ENCODE results near the gene RNF144A.

RNF144A gene

DNA sequence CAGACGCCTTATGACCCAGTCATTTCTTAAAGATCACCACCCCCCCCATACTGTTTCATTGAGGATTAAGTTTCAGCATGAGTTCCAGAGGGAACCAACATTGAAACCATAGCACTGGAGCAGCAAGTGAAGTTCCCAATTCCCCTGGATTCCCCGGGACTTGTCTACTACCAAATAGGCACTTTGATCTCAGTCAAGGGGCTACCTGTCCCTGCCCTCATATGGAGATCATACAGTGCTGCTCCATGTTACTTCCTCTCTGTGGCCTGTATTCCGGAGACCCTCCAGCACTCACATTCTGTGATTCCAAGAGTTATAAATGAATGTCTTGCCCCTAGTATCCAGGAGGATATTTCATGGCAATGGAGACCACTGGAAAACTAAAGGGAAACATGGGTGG lies 42.5 kb downstream of the RNF144A start:
- no peak overlapping the region for H3K4me3 ChIP-seq (ENCODE audit: extremely low read depth, insufficient read depth, low read length, poor library complexity, severe bottlenecking)
- no peak overlapping the region for H3K27ac ChIP-seq (ENCODE audit: low read depth, low read length, severe bottlenecking)
- 95 to 100% methylated on average over 2 of the region's 3 CpGs for WGBS, 2 experiments (ENCODE audit: insufficient coverage in 2 of 2)
- no peaks in the 10 kb centered on the region for H3K9me3 ChIP-seq (ENCODE audit: control insufficient read depth, low read length)
- no peaks in the 10 kb centered on the region for H3K4me1 ChIP-seq (ENCODE audit: control insufficient read depth, insufficient read depth, low read length, poor library complexity, severe bottlenecking)
- H3K36me3 ChIP-seq (ENCODE audit: control insufficient read depth, insufficient read depth, low read length): no peaks in the 10 kb centered on the region

- Histone ChIP-seq H3K36me3 (ENCODE audit: control insufficient read depth, insufficient read depth, low read length) (no peaks in the 10 kb centered on the region), H3K4me3 (ENCODE audit: extremely low read depth, insufficient read depth, low read length, poor library complexity, severe bottlenecking) (no peak overlapping the region), H3K9me3 (ENCODE audit: control insufficient read depth, low read length) (no peaks in the 10 kb centered on the region), H3K4me1 (ENCODE audit: control insufficient read depth, insufficient read depth, low read length, poor library complexity, severe bottlenecking) (no peaks in the 10 kb centered on the region), H3K27ac (ENCODE audit: low read depth, low read length, severe bottlenecking) (no peak overlapping the region)
- whole genome bisulfite sequencing, 2 experiments (ENCODE audit: insufficient coverage in 2 of 2): 87 to 95% methylated on average over 5 of the region's 8 CpGs
Measured at GRCh38 chr2:6960659-6961058, 43.4 kb downstream of the RNF144A start.

DNA sequence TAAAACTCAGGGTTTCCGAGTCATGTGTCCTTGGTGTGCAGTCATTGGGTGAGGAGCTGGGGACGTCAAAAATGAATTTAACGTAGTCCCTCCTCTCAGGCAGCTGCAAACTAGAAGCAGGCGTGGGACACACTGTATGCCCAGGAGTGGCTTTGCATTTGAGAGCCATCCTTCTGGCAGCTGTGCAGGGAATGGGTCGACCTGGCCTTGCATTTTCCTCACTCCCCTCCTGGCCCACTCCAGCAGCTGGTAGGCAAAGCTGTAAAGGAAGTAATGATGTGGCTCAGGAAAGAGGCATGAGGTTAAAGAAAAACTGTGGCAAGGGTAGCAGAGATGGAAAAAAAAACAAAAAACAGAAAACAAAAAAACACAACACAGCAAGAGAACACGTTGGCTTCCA lies 46.5 kb downstream of the RNF144A start:
- WGBS, 2 experiments (ENCODE audit: insufficient coverage in 2 of 2): 88 to 93% methylated on average over 4 to 5 of the region's 6 CpGs
- Histone ChIP-seq H3K4me1 (ENCODE audit: control insufficient read depth, insufficient read depth, low read length, poor library complexity, severe bottlenecking) (no peaks in the 10 kb centered on the region), H3K4me3 (ENCODE audit: extremely low read depth, insufficient read depth, low read length, poor library complexity, severe bottlenecking) (no peak overlapping the region), H3K9me3 (ENCODE audit: control insufficient read depth, low read length) (no peaks in the 10 kb centered on the region), H3K36me3 (ENCODE audit: control insufficient read depth, insufficient read depth, low read length) (no peaks in the 10 kb centered on the region), H3K27ac (ENCODE audit: low read depth, low read length, severe bottlenecking) (no peak overlapping the region)

GRCh38 chr2:6965071-6965795 lies 48.0 kb downstream of the RNF144A start:
- H3K36me3 ChIP-seq (ENCODE audit: control insufficient read depth, insufficient read depth, low read length): no peaks in the 10 kb centered on the region
- WGBS, 2 experiments (ENCODE audit: insufficient coverage in 2 of 2): 93 to 97% methylated on average over 14 of the region's 19 CpGs
- no peak overlapping the region for H3K27ac ChIP-seq (ENCODE audit: low read depth, low read length, severe bottlenecking)
- H3K4me3 ChIP-seq (ENCODE audit: extremely low read depth, insufficient read depth, low read length, poor library complexity, severe bottlenecking): no peak overlapping the region
- H3K9me3 ChIP-seq (ENCODE audit: control insufficient read depth, low read length): no peaks in the 10 kb centered on the region
- H3K4me1 ChIP-seq (ENCODE audit: control insufficient read depth, insufficient read depth, low read length, poor library complexity, severe bottlenecking): no peaks in the 10 kb centered on the region

DNA sequence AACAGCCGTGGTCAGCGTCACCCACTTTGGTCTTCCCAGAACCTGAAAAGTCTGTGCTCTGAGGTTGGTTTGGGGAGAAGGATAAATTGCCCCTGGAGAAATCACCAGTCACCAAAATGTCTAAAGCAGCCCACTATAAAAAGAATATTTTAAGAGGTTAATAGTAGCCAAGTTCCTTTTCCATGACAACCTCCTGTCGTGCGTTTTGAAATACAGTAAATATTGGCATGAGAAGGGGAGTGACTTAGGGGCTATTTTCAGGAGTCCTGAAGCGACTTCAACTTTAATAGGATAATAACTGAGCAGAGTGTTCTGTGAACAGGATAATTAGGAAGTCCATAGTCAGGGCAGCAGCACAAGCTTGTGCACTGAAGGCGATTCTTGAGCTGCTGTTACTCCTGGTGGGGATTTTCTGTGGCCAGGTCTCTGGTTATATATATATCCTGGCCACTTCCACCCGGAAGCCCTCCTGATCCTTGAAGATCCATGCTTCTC lies 49.3 kb downstream of the RNF144A start:
- Histone ChIP-seq H3K9me3 (ENCODE audit: control insufficient read depth, low read length) (no peaks in the 10 kb centered on the region), H3K4me3 (ENCODE audit: extremely low read depth, insufficient read depth, low read length, poor library complexity, severe bottlenecking) (no peak overlapping the region), H3K27ac (ENCODE audit: low read depth, low read length, severe bottlenecking) (no peak overlapping the region), H3K36me3 (ENCODE audit: control insufficient read depth, insufficient read depth, low read length) (no peaks in the 10 kb centered on the region), H3K4me1 (ENCODE audit: control insufficient read depth, insufficient read depth, low read length, poor library complexity, severe bottlenecking) (no peaks in the 10 kb centered on the region)
- WGBS, 2 experiments (ENCODE audit: insufficient coverage in 2 of 2): 87 to 95% methylated on average over 4 to 6 of the region's 7 CpGs

- Histone ChIP-seq H3K4me1 (ENCODE audit: control insufficient read depth, insufficient read depth, low read length, poor library complexity, severe bottlenecking) (no peaks in the 10 kb centered on the region), H3K27ac (ENCODE audit: low read depth, low read length, severe bottlenecking) (no peak overlapping the region), H3K36me3 (ENCODE audit: control insufficient read depth, insufficient read depth, low read length) (no peaks in the 10 kb centered on the region), H3K4me3 (ENCODE audit: extremely low read depth, insufficient read depth, low read length, poor library complexity, severe bottlenecking) (no peak overlapping the region), H3K9me3 (ENCODE audit: control insufficient read depth, low read length) (no peaks in the 10 kb centered on the region)
- WGBS, 2 experiments (ENCODE audit: insufficient coverage in 2 of 2): 82 to 100% methylated on average over 1 to 2 of the region's 7 CpGs
Measured at GRCh38 chr2:6967301-6967700, 50.1 kb downstream of the RNF144A start.

GRCh38 chr2:6968319-6969100 lies 51.3 kb downstream of the RNF144A start:
- H3K27ac ChIP-seq (ENCODE audit: low read depth, low read length, severe bottlenecking): no peak overlapping the region
- no peaks in the 10 kb centered on the region for H3K9me3 ChIP-seq (ENCODE audit: control insufficient read depth, low read length)
- H3K36me3 ChIP-seq (ENCODE audit: control insufficient read depth, insufficient read depth, low read length): no peaks in the 10 kb centered on the region
- no peaks in the 10 kb centered on the region for H3K4me1 ChIP-seq (ENCODE audit: control insufficient read depth, insufficient read depth, low read length, poor library complexity, severe bottlenecking)
- WGBS, 2 experiments (ENCODE audit: insufficient coverage in 2 of 2): 94 to 96% methylated on average over 5 to 10 of the region's 10 CpGs
- H3K4me3 ChIP-seq (ENCODE audit: extremely low read depth, insufficient read depth, low read length, poor library complexity, severe bottlenecking): no peak overlapping the region

DNA sequence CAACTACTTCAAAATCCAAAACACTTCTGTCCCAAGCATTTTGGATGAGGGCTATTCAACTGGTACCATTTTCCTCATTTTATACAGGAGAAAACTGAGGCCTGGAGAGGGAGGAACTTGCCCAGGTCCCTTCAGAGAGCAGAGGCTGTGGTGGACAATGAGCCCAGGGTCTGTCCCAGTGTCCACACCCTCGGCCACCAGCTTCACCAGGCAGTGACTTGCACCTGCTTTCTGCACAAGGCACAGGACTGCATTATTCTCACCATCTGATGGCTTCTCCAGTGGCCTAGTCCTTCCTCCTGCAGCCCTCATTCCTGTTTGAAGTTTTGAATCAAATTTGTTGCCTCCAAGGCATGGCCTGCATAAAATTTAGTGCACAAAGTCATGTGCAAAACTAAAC lies 53.3 kb downstream of the RNF144A start:
- no peak overlapping the region for H3K27ac ChIP-seq (ENCODE audit: low read depth, low read length, severe bottlenecking)
- no peaks in the 10 kb centered on the region for H3K4me1 ChIP-seq (ENCODE audit: control insufficient read depth, insufficient read depth, low read length, poor library complexity, severe bottlenecking)
- no peaks in the 10 kb centered on the region for H3K36me3 ChIP-seq (ENCODE audit: control insufficient read depth, insufficient read depth, low read length)
- no peaks in the 10 kb centered on the region for H3K9me3 ChIP-seq (ENCODE audit: control insufficient read depth, low read length)
- H3K4me3 ChIP-seq (ENCODE audit: extremely low read depth, insufficient read depth, low read length, poor library complexity, severe bottlenecking): no peak overlapping the region
- WGBS, 2 experiments (ENCODE audit: insufficient coverage in 2 of 2): 83% methylated on average over 1 of the region's 1 CpG; no CpG with 5 or more reads in 1 of the 2 experiments

DNA sequence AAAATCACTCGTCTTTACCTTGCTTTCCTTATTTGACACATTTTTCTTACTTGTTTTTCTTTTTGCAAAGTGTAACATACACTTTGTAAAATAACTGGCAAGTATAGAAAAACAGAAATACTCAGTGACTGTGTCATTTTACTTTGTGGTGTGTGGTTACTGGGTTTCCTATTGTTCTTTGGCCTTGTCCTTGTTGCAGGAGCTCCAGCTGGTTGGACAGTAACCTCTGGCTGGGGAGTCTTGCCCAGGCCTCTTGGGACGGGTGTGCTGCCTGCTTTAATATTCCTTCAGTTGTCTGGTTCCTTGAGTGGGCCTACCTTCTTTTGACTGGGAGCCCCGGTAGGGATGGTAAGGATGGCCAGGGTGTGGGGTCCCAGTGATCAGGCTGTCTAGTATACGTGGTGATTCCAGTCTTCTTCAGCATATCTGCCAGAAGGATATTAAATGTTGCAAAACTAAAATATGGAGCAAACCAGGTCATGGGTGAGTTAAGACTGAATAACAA lies 53.8 kb downstream of the RNF144A start:
- no peak overlapping the region for H3K4me3 ChIP-seq (ENCODE audit: extremely low read depth, insufficient read depth, low read length, poor library complexity, severe bottlenecking)
- no peaks in the 10 kb centered on the region for H3K9me3 ChIP-seq (ENCODE audit: control insufficient read depth, low read length)
- no peaks in the 10 kb centered on the region for H3K4me1 ChIP-seq (ENCODE audit: control insufficient read depth, insufficient read depth, low read length, poor library complexity, severe bottlenecking)
- WGBS, 2 experiments (ENCODE audit: insufficient coverage in 2 of 2): 94 to 100% methylated on average over 2 to 3 of the region's 4 CpGs
- H3K27ac ChIP-seq (ENCODE audit: low read depth, low read length, severe bottlenecking): no peak overlapping the region
- H3K36me3 ChIP-seq (ENCODE audit: control insufficient read depth, insufficient read depth, low read length): no peaks in the 10 kb centered on the region

DNA sequence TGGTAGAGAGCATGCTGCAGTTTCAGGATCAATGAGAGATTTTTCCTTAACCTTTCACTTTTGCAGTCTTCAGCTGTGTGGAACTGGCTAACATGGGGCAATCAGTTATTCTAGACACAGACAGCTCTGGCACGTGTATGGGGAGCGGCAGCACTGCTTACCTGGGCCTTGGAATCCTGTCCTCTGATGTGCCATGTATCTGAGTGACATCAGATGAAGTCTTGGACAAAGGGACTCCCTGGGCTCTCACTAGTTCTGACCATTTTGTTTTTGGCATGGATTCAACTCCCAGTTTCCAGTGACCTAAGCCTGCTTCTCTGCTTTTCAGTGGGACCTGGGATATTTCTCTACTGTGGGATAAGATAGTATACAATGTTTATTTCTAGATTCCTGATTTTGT lies 54.3 kb downstream of the RNF144A start:
- H3K9me3 ChIP-seq (ENCODE audit: control insufficient read depth, low read length): no peaks in the 10 kb centered on the region
- no peak overlapping the region for H3K27ac ChIP-seq (ENCODE audit: low read depth, low read length, severe bottlenecking)
- no peaks in the 10 kb centered on the region for H3K4me1 ChIP-seq (ENCODE audit: control insufficient read depth, insufficient read depth, low read length, poor library complexity, severe bottlenecking)
- no peak overlapping the region for H3K4me3 ChIP-seq (ENCODE audit: extremely low read depth, insufficient read depth, low read length, poor library complexity, severe bottlenecking)
- 93 to 95% methylated on average over 2 of the region's 2 CpGs for WGBS, 2 experiments (ENCODE audit: insufficient coverage in 2 of 2)
- H3K36me3 ChIP-seq (ENCODE audit: control insufficient read depth, insufficient read depth, low read length): no peaks in the 10 kb centered on the region
